GM12801 (cell line): ENCODE results near the gene RPUSD2.

Experiments used
- TF ChIP-seq, protein P1 (sequence below): IDR thresholded peaks from one replicate; pipeline ENCODE4 v1.5.1; 2011; ENCODE audit warnings: control low read depth; ENCODE audit not compliant: insufficient read length; ENCODE audit errors: extremely low read depth

Gene RPUSD2

DNA sequence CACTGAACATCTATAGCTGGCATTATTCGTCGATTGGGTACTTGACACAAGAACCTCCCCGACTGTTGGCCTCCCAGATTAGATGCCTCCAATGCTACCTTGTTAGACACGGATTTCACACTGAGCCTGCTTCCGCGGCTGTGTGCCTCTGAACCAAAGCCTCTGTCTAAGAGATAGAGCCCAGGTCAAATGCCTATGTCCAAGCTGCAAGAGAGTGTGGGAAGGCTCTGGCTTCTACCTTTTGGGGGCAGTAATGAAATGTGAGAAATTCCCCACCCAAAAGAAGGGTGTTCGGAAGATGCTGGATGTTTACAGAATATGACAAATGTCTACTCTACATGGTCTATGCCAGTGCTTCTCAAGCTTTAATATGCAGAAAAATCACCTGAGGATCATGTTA is 2.0 kb upstream of the RPUSD2 start:
- TF ChIP-seq, protein P1, sequence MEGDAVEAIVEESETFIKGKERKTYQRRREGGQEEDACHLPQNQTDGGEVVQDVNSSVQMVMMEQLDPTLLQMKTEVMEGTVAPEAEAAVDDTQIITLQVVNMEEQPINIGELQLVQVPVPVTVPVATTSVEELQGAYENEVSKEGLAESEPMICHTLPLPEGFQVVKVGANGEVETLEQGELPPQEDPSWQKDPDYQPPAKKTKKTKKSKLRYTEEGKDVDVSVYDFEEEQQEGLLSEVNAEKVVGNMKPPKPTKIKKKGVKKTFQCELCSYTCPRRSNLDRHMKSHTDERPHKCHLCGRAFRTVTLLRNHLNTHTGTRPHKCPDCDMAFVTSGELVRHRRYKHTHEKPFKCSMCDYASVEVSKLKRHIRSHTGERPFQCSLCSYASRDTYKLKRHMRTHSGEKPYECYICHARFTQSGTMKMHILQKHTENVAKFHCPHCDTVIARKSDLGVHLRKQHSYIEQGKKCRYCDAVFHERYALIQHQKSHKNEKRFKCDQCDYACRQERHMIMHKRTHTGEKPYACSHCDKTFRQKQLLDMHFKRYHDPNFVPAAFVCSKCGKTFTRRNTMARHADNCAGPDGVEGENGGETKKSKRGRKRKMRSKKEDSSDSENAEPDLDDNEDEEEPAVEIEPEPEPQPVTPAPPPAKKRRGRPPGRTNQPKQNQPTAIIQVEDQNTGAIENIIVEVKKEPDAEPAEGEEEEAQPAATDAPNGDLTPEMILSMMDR, result no peak

DNA sequence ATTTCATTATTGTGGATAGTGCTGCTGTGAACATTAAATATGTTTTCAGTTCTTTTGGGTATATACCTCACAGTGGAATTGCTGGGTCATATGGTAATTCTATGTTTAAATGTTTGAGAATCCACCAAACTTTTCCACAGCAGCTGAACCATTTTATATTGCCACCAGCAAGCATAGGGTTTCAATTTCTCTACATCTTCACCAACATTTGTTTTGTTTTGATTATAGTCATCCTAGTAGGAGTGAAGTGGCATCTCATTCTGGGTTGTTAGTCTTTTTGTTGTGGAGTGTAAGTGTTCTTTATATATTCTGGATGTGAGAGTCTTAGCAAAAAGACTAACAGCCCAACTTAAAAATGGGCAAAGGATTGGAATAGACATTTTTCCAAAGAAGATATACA is 6.0 kb downstream of the RPUSD2 start:
- TF ChIP-seq, protein P1, result no peak

DNA sequence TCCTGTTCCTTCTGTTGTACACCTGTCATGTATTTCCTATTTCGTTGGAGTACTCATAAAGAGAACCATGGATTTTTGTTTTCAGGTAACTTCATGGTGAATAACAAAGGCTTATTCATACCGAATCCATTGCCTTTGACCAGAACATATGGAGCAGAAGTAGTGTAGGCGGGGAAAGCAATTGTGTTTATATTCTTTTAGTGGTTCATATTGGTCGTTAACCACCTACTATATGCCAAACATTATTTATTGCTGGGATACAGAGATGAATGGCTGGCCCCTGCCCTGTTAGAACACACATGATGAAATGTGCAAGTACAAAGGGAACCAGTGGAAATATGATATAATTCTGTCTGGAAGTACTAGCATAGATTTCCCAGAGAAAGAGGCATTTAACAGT is 9.8 kb downstream of the RPUSD2 start:
- TF ChIP-seq, protein P1, result no peak

DNA sequence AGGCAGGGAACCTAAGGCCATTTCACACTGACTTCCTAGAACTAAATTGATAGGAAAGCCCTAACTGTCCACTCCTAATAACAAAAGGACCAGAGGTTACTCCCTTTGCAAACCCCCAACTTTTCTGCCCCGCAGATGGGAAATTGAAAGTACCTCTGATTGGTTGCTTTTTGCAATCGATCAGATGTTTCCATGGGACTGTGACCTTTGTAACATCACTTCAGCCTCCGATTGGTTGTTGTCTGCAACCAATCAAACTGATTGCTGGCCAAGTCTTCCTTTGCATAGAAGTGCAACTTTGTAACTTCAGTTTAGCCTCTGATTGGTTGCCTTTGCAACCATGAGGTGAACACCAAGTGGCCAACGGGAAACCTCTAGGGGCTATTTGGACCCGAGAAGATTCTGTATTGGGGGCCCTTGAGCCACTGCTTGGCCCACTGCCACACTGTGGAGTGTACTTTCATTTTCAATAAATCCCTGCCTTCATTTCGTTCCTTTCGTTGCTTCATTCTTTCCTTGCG is 13.7 kb downstream of the RPUSD2 start:
- TF ChIP-seq, protein P1, result no peak

DNA sequence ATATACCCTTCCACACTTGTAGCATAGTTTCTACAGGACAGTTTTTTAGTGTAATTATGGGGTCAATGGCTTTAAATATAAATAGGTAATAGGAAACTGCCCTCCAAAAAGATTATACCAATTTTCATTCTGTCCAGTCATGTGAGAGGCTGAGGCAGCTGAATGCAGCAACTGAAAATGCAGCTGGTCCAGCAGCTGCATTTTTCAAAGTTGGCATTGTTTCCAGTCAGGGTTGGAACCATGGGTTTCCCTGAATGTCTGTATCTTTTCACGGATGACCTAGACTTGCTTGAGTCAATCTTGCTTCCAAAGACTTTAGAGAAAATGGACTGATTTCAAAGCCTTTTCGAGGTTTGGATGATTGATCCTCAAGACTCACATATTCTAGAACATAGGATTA is 15.1 kb downstream of the RPUSD2 start:
- TF ChIP-seq, protein P1, result no peak

DNA sequence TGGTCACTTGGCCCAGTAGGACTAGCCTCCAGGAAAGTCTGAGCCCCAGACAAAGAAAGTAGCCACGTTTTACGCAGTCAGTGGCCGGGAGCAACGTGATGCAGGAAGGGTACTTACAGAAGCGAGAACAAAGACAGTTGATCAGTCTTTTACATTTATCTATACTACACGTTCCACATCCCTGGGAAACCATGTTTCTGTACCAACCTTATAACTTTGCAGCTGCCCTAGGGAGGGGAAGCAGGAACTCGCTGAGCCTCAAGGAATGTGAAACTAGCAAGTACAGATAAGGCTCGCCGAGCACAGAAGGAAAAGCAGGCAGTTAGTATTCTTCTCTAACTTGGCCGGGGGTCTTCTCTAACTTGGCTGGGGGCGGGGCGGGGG is 21.6 kb downstream of the RPUSD2 start:
- TF ChIP-seq, protein P1, result no peak

DNA sequence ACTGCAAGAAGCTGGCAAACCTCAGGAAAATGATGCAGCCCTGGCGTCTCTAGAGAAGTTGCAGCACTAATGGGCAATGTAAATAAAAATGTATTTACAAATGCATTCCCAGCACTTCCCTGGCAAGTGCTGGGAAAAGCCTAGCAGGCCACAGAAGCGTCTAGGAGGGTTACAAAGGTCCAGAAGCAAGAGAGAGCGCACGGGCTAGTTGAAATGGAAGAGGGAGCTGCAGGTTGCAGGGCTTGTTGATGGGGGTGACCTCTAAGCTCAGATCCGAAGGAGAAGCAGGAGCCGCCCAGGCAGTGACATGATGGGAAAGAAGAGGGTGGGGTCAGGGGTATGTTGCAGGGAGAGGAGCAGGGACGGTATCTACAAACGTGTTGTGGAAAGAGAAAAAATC is 22.3 kb downstream of the RPUSD2 start:
- TF ChIP-seq, protein P1, result no peak

DNA sequence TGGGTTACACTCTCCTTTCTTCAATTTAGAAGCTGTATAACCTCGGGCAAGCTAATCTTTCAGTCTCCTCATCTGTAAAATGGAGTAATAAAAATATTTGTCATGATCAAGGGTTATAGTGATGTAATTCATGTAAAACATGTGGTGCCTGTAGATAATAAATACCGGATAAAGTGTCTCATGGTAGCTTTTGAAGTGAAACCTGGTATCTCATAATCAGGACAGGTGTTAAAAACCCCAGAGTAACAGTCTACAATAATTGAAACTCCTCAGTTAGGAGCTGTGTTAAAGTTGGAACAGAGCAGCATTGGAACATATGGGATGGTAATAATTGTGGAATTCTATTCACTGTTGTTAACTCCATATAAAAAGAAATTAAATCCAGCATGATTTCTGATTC is 24.1 kb downstream of the RPUSD2 start:
- TF ChIP-seq, protein P1, result no peak
